Nucleus accumbens (tissue), 56 donors: Measurements from ENCODE around the gene NOL3.
A peak's percentile ranks its signal among the peaks of the same experiment; 100 is the strongest.

Experiments used
- DNase-seq, 56 donors: peaks; one replicate each; lab custom pipeline; 2025; lab: John Stamatoyannopoulos, UW

NOL3 gene

GRCh38 chr16:67169011-67169451 lies 1.3 kb upstream of the NOL3 start:
- DNase-seq = no peak

GRCh38 chr16:67169642-67170167 lies 633 bp upstream of the NOL3 start:
- peak in 19 of 56 donors; percentile 6 to 60 (median 20) for DNase-seq

DNA sequence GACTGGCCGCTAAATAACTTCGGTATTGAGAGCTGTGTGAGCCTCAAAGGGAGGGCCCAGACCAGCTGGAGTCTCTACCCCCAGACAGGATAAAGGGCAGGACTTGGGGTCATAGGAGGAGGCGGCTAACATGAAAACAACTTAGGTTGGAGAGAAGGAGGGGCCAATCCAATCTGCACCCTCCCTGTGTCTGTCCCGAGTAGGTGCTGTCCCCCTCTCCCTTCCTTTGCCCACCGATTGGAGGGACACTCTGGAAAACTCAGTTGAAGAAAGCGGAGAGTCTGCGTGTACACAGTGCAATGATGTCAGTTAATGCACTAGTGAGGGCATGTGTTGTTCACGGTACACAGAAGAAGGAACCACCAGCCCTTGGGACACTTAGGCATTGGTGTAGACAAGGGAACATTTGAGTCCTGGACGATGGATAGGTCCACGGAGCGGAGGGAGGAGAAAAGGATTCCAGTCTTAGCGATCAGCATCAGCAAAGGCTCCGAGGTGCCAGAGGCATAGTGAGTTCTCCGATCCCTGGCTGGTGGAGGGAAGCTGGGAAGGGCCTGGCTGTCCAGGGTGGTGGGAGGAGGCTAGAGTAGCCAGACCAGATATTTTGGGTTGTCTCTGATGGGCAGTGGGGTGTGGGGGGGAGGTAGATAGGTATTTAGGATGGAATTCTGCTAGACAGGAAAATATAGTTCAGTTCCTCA lies 761 bp downstream of the NOL3 start:
- DNase-seq = peak in 3 of 56 donors; percentile 33 to 61 (median 39)

GRCh38 chr16:67173323-67173722 lies 3.0 kb downstream of the NOL3 start:
- no peak for DNase-seq

- peak in 55 of 56 donors; percentile 20 to 91 (median 70) for DNase-seq
Observed at GRCh38 chr16:67173808-67174705, 3.7 kb downstream of the NOL3 start.

DNA sequence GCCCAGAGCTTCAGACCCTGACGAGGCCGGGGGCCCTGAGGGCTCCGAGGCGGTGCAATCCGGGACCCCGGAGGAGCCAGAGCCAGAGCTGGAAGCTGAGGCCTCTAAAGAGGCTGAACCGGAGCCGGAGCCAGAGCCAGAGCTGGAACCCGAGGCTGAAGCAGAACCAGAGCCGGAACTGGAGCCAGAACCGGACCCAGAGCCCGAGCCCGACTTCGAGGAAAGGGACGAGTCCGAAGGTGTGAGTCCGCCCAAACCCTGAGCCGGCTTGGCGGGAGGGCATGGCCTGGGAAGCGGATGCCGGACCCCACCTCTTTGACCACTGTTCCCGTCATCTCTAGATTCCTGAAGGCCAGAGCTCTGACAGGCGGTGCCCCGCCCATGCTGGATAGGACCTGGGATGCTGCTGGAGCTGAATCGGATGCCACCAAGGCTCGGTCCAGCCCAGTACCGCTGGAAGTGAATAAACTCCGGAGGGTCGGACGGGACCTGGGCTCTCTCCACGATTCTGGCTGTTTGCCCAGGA lies 4.4 kb downstream of the NOL3 start:
- DNase-seq = no peak

DNA sequence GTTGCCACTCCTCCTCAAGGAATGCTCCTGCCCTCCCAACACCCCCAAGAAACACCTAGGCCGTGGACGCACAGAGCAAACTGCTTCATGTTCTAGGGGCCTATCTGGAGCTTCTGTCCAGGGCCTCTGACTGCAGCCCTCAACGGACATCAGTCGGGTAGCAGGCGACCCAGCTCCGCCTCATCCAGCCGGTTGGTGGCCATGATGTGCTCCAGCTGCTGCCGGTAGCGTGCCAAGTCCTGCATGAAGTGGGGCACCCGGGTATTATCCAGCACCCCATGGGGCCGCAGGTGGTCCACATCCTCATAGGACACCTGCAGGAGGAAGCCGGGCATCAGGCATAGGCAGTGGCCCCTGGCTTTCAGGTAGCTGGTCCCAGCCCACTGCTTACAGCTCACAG lies 6.3 kb downstream of the NOL3 start:
- DNase-seq = no peak

- DNase-seq = peak in 32 of 56 donors; percentile 27 to 83 (median 46)
Observed at GRCh38 chr16:67177743-67178699, 7.7 kb downstream of the NOL3 start.

GRCh38 chr16:67179421-67180080 lies 9.2 kb downstream of the NOL3 start:
- no peak for DNase-seq

DNA sequence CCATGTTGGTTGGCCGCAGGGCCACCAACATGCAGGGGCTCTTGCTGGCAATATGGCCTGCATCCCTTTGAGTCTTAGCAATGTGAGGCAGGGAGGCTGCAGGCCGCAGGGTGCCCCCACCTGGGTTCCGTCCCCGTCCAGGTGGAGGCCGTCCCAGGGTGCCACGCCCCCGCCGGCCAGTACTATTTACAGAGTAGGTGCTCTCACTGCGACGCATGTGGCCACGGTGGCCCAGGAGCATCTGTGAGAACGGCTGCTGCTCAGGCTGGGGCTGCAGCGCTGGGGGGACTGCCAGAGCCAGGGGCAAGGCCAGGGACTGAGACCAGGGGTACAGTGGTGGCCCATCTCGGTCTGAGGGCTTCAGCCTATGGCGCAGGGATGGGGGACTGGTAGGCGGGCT lies 9.8 kb downstream of the NOL3 start:
- no peak for DNase-seq

DNA sequence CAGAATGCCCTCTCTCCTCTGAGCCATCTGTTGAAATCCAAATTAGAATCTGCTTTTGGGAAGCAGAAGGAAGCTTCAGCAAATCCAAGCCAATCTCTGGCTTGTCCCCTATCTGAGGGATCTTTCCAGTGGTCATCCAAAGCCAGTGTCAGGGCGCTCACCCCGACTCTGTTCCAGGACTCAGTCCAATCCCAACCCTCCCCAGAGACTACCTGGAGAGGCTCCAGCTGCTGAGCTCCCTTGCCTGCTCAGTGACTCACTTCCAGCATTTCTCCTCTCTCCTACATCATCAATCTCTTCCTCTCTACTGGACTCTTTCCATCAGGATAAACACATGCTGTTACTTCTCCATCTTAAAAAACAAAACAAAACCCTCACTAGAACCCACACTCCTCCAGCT lies 11.0 kb downstream of the NOL3 start:
- DNase-seq = no peak

- no peak for DNase-seq
Observed at GRCh38 chr16:67182288-67182687, 11.9 kb downstream of the NOL3 start.

DNA sequence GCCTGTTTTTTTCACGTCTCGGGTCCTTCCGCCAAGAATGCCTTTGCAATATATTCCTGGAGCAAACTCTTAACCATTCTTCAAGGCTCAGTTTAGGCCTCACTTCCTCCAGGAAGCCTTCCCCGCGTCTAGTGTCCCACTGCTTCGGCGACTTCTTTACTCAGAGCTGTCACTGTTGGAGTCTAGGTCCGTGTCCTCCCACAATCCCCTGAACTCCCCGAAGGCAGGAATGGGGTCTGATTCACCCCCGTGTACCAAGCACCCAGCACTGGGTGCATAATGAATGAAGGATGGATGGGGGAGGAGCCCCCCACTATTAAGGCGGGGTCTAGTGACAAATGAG lies 12.9 kb downstream of the NOL3 start:
- no peak for DNase-seq

GRCh38 chr16:67183627-67184452 lies 13.5 kb downstream of the NOL3 start, which contains the start of gene MATCAP1:
MATCAP1 (minus strand) TSS chr16:67183963; CDS start chr16:67180610, 3,353 bp downstream.
- DNase-seq = peak; percentile 79 to 97 (median 93)

DNA sequence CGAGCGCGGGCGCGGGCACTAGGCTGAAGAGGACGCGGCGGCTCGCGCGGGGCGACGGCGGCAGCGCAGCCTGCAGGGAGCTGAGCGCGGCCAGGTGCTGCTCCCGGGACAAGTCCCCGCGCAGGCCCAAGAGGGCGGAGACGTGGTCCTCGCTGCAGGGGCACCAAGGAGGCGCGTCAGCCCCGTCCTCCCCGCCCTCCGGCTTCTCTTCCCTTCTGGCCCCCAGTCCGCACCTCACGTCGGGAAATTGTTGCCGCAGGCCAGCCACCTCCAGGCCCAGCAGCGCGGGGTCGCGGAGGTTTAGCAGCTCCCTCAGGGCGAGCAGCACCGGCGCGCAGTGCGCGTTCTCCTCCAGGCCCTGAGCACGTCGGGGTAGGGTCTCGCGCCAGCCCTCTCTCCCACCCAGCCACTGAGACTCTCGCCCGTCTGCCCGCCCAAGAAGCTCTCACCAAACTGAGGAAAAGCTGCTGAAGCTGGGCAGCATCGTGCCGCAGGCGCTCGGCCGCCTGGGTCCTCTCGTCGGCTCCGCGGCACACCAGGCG lies 14.2 kb downstream of the NOL3 start:
- peak in 1 of 56 donors; percentile 75 for DNase-seq

DNA sequence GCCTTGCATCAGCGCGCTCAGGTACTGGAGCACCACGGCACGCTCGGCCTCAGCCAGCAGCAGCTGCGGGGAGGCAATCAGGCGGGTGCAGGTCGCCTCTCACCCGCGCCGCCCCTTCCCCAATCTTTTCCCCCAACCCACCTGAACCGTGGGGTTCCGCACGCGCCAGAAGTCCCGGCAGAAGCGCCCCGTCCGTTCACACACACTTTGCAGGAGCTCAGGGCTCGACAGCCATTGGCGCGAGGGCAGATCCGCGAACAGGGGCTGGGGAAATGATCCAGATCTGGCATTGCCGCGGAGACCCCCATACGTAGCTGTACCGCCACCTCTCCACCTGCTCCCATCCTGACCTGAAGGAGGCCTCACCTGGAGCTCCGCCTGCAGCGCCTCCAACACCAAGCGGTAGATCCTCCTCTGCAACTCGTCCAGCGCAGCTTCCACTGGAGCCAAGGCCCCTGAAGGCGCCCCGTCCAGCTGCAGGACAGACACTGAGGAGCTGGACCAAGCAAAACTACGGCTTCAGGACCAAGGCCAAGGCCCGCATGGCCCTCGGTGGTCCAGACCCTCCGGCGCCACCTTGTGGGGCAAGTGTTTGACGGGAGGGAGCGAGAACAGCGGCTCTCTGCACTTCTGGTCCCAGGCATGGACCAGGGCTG lies 14.8 kb downstream of the NOL3 start:
- peak in 52 of 56 donors; percentile 14 to 91 (median 64) for DNase-seq

DNA sequence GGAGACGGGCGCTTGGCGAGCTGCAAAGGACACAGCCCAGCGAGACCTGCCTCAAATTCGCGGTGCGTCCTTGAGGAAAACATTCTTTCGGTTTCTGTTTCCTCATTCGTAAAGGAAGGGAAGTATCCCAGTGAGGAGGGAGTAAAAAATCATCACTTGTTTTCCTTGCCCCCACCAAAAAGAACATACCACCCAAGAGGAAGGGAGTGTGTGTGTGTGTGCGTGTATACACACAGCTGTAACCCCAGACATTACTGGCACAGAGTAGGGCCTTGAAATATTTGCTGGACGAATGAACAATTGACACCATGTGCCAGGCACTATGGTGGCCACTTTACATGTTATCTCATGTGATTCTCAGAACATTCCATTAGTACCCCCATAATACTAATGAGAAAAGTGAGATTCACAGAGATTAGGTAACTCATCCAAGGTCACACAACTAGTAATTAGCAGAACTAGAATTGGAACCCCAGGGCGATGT lies 15.4 kb downstream of the NOL3 start:
- DNase-seq = no peak
